ENCODE data around the gene NGFR. TPM values are rescaled to one million over a fixed set of nuclear protein-coding genes. Genes with fewer than 3 reads are reported as not detected.

The NGFR gene
- total RNA-seq, 4 donors from 2014 or later: 6.5 to 44.6 (median 33.7) TPM

DNA sequence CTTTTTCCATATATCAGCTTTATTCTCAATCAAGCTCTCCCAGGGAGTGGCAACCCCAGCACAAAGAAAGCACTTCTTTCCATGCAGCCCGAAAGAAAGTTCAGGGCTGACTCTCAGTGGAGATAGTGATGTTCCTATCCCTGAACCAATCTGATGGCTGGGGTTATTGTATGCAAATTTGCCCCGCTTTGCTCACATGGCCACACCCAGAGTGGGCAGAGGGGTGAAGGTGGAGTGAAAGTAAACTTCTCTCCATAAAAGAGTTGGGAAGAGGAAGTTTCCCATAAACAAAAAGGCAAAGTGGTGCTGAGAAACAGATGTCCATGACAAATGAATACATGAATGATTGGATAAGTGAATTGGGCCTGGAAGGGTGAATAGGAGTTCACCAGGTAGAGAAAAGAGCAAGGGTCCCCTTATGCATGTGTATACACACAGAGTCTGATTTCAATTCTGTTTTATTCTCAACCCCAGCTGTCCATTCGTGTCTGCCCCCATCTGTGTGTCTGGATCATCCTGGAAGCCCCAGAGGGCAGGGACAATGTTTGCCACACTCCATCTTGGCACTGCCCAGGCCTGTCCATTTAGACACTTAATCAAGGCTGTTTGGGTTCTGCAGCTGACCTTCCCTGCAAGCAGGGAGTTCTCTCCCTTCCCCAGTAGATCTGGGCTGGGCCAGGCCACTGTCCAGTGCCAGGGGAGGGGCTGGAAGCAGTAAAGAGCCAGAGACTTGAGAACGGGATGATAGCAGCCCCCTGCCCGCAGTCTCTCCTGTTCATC lies 14.1 kb upstream of the NGFR start:
- DNase-seq (ENCODE audit: low spot score): no peak
- no peak for TF ChIP-seq CTCF (IDR thresholded peaks at IDR 0.05)
- no peak for ATAC-seq (ENCODE audit: low FRiP score)

DNA sequence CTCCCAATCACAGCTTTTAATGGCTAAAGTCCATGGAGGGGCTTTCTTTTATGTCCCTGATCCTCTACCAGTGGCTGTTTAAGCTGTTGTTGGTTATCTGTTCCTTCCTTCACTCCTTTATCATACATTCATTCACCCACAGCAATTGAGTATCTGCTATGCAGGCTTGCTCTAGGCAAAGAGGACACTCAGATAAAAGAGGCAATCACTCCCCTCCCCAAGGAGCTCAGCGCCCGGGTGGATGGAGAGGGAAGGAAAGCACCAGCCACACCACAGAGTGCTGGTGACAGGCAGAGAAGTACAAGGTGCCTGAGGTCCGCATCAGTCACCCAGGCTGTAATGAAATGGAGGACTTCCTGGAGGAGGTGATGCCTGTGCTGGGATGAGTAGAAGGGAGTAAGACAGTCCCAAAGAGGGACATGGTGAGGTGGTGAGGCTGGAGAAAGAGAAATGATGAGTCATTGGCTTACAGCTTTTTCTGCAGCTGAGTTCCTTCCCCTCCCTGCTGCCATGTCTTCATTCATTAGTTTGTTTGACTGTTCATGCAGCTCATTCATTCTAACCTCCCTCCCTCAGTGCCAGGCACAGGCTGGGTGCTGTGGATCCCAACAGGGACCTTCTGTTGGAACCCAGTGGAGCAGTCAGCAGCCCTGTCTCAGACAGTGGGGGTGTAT lies 12.8 kb upstream of the NGFR start:
- ATAC-seq (ENCODE audit: low FRiP score) (no peak), DNase-seq (ENCODE audit: low spot score) (no peak)
- TF ChIP-seq CTCF (IDR thresholded peaks at IDR 0.05): no peak

GRCh38 chr17:49483599-49484509 lies 11.2 kb upstream of the NGFR start:
- DNase-seq (ENCODE audit: low spot score) (no peak), ATAC-seq (ENCODE audit: low FRiP score) (no peak)
- no peak for TF ChIP-seq CTCF (IDR thresholded peaks at IDR 0.05)

GRCh38 chr17:49484588-49484987 lies 10.5 kb upstream of the NGFR start:
- ATAC-seq (ENCODE audit: low FRiP score) (no peak), DNase-seq (ENCODE audit: low spot score) (no peak)
- no peak for TF ChIP-seq CTCF (IDR thresholded peaks at IDR 0.05)

- DNase-seq (ENCODE audit: low spot score) (no peak), ATAC-seq (ENCODE audit: low FRiP score) (no peak)
- no peak for TF ChIP-seq CTCF (IDR thresholded peaks at IDR 0.05)
Measured at GRCh38 chr17:49486012-49486641, 9.0 kb upstream of the NGFR start.

DNA sequence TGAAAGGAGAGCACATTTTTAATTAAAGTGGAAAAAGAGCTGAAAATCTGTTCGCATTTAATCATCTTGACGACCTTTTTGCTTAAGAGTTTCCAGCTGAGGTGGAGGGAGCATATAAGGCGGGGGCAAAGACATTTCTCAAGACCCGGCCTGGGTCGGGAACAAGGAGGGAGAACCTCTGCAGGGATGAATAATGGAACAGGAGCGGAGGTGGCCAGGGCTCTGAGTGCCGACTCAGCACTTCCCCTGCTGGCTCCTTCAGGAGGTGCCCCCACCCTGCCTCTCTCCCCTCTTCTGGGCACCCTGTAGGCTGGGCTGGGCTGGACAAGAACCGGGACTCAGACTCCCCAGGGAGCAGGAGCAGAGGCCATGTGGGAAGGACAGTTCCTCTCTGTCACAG lies 7.9 kb upstream of the NGFR start:
- DNase-seq (ENCODE audit: low spot score) (no peak), ATAC-seq (ENCODE audit: low FRiP score) (no peak)
- TF ChIP-seq CTCF (IDR thresholded peaks at IDR 0.05): no peak

Measured in omental fat pad (tissue), 4 donors.